ENCODE measurements around the gene HIP1. TPM values are rescaled to one million over a fixed set of nuclear protein-coding genes. Genes with fewer than 3 reads are reported as not detected.
A peak's percentile ranks its signal among the peaks of the same experiment; 100 is the strongest.
"Not testable (repeated sequence)": the region's sequence is repeated elsewhere in the genome, so short reads cannot be mapped to it uniquely, and the experiment has no call there.

Gene HIP1
- polyA plus RNA-seq, 4 donors: 0.22 to 7.1 (median 2.2) TPM

DNA sequence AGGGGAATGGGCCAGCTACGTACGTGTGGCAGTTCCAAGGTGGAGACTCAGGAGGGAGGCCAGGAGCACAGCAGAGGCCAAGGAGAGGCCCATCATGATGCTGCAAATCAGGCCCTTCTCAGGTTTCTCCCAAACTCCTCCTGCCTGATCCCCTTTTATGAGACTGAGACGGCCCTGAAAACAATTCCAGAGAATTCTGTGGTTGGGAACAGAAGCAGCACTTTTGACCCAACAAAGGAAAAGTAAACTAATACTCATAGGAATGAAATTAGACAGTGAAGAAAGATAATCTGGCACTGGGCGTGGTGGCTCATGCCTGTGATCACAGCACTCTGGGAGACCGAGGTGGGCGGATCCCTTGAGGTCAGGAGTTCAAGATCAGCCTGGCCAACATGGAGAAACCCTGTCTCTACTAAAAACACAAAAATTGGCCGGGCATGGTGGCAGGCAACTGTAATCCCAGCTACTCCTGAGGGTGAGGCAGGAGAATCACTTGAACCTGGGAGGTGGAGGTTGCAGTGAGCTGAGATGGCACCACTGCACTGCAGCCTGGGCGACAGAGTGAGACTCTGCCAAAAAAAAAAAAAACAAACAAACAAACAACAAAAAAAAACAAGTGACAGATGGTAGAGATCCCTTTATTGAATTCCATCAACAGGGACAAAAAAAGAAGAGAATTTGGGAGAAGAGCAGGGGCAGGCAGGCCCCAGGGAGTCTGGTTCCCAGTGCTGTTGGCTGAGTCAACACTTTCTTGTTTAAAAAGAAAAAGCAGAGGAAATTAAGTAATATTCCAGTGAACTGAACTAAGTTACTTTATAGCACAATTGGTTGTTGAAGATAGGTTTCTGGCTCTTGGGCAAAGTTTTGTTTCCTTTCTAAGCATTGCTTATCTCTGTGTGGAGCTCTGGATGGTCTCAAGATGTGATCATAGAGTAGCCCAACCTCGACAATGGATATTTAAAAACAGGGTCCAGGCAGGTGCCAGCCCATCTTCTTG is 33.6 kb upstream of the HIP1 start, which contains the start of gene CCL26:
TSS of gene CCL26 (minus strand) at position 131 of the 997 bp plus-strand sequence. CDS start at position 96, 35 bp downstream.
- no peak for FAIRE-seq
- WGBS, 3 donors: 50 to 58% (median 57%) methylated on average over 9 of the region's 9 CpGs
- DNase-seq: peak in 1 of 2 donors; percentile 37

DNA sequence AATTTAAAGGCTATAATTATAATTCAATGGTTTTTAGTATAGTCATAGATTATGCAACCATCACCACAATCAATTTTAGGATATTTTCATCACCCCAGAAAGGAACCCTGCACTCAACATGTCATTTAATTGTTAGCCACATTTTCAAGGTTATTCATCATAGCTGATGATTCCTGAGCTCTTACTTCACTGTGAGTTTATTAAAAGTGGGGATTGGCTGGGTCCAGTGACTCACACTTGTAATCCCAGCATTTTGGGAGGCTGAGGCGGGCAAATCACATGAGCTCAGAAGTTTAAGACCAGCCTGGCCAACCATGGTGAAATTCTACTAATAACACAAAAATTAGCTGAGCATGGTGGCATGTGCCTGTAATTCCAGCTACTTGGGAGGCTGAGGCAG is 32.5 kb upstream of the HIP1 start:
- no peaks in the 10 kb centered on the region for H3K36me3 ChIP-seq (ENCODE audit: control insufficient read depth in 3 of 3, insufficient read depth in 2 of 3, low read depth in 1 of 3, low read length in 3 of 3)
- H3K9me3 ChIP-seq (ENCODE audit: control insufficient read depth in 2 of 2, insufficient read depth in 1 of 2, low read depth in 1 of 2, low read length in 1 of 2): no peaks in the 10 kb centered on the region
- no peaks in the 10 kb centered on the region for H3K27me3 ChIP-seq (ENCODE audit: control insufficient read depth in 3 of 3, insufficient read depth in 3 of 3, low read length in 3 of 3)
- no peaks in the 10 kb centered on the region for H3K4me1 ChIP-seq (ENCODE audit: control insufficient read depth in 3 of 3, insufficient read depth in 2 of 3, low read depth in 1 of 3, low read length in 2 of 3)
- no peak for FAIRE-seq
- DNase-seq: no peak
- 88 to 100% (median 91%) methylated on average over 1 of the region's 1 CpG for WGBS, 3 donors
- H3K4me3 ChIP-seq (ENCODE audit: low read depth in 1 of 3, low read length in 3 of 3): no peak overlapping the region
- H3K27ac ChIP-seq (ENCODE audit: low read depth in 1 of 3, low read length in 2 of 3): no peak overlapping the region

More for the DNA sequence above, 33.6 kb upstream of the HIP1 start, which contains the start of gene CCL26:
- Histone ChIP-seq H3K27me3 (ENCODE audit: control insufficient read depth in 3 of 3, insufficient read depth in 3 of 3, low read length in 3 of 3) (no peaks in the 10 kb centered on the region), H3K27ac (ENCODE audit: low read depth in 1 of 3, low read length in 2 of 3) (peak within 1 kb of the TSS in 1 of 3 donors; percentile 62), H3K9me3 (ENCODE audit: control insufficient read depth in 2 of 2, insufficient read depth in 1 of 2, low read depth in 1 of 2, low read length in 1 of 2) (no peaks in the 10 kb centered on the region), H3K36me3 (ENCODE audit: control insufficient read depth in 3 of 3, insufficient read depth in 2 of 3, low read depth in 1 of 3, low read length in 3 of 3) (no peaks in the 10 kb centered on the region), H3K4me3 (ENCODE audit: low read depth in 1 of 3, low read length in 3 of 3) (no peak within 1 kb of the TSS), H3K4me1 (ENCODE audit: control insufficient read depth in 3 of 3, insufficient read depth in 2 of 3, low read depth in 1 of 3, low read length in 2 of 3) (no peaks in the 10 kb centered on the region)

DNA sequence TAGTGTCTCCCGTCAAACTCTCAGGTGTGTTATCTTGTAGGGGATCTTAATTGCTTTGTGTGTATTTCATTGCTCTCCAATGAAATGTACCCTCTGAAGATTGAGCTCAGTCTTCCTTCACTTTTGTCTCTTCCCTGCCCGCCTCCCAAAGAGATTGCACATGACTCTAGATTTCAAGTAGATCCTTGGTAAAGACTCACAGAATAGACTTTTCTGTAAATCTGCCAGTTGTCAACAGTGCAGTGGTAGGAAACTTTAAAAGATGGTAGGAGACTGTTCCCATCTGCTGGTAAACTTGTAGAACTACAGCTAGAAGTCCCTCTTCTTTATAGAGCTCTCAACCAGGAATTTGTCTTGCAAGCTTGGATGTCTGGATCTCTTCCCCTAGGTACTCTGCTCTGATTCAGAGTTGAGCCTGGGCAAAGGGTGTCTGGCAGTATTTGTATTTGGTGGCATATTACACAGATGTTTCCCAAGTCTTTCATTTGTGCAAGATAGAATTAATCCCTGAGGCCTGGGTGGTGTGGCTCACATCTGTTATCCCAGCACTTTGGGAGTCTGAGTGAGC is 23.7 kb upstream of the HIP1 start:
- Histone ChIP-seq H3K27ac (ENCODE audit: low read depth in 1 of 3, low read length in 2 of 3) (no peak overlapping the region), H3K36me3 (ENCODE audit: control insufficient read depth in 3 of 3, insufficient read depth in 2 of 3, low read depth in 1 of 3, low read length in 3 of 3) (peaks cover 0 to 2% (median 0%) of the 10 kb centered on the region in 3 donors), H3K4me3 (ENCODE audit: low read depth in 1 of 3, low read length in 3 of 3) (no peak overlapping the region), H3K4me1 (ENCODE audit: control insufficient read depth in 3 of 3, insufficient read depth in 2 of 3, low read depth in 1 of 3, low read length in 2 of 3) (no peaks in the 10 kb centered on the region), H3K27me3 (ENCODE audit: control insufficient read depth in 3 of 3, insufficient read depth in 3 of 3, low read length in 3 of 3) (no peaks in the 10 kb centered on the region), H3K9me3 (ENCODE audit: control insufficient read depth in 2 of 2, insufficient read depth in 1 of 2, low read depth in 1 of 2, low read length in 1 of 2) (no peaks in the 10 kb centered on the region)
- no peak for FAIRE-seq
- peak; percentile 50 to 58 for DNase-seq
- WGBS, 3 donors: 4 to 13% (median 5%) methylated on average over 2 of the region's 2 CpGs

DNA sequence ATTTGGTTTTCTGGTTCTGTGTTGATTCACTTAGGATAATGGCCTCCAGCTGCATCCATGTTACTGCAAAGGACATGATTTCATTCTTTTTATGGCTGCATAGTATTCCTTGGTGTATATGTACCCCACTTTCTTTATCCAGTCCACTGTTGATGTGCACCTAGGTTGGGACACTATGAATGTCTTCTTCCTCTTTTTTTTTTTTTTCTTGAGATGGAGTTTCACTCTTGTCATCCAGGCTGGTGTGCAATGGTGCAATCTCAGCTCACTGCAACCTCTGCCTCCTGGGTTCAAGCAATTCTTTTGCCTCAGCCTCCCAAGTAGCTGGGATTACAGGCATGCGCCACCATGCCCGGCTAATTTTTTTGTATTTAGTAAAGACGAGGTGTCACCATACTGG is 23.1 kb upstream of the HIP1 start:
- H3K4me1 ChIP-seq (ENCODE audit: control insufficient read depth in 3 of 3, insufficient read depth in 2 of 3, low read depth in 1 of 3, low read length in 2 of 3); H3K36me3 ChIP-seq (ENCODE audit: control insufficient read depth in 3 of 3, insufficient read depth in 2 of 3, low read depth in 1 of 3, low read length in 3 of 3); H3K27me3 ChIP-seq (ENCODE audit: control insufficient read depth in 3 of 3, insufficient read depth in 3 of 3, low read length in 3 of 3); FAIRE-seq; H3K4me3 ChIP-seq (ENCODE audit: low read depth in 1 of 3, low read length in 3 of 3); DNase-seq; H3K9me3 ChIP-seq (ENCODE audit: control insufficient read depth in 2 of 2, insufficient read depth in 1 of 2, low read depth in 1 of 2, low read length in 1 of 2); H3K27ac ChIP-seq (ENCODE audit: low read depth in 1 of 3, low read length in 2 of 3): not testable (repeated sequence)
- WGBS, 3 donors: 70 to 88% (median 74%) methylated on average over 3 of the region's 3 CpGs

DNA sequence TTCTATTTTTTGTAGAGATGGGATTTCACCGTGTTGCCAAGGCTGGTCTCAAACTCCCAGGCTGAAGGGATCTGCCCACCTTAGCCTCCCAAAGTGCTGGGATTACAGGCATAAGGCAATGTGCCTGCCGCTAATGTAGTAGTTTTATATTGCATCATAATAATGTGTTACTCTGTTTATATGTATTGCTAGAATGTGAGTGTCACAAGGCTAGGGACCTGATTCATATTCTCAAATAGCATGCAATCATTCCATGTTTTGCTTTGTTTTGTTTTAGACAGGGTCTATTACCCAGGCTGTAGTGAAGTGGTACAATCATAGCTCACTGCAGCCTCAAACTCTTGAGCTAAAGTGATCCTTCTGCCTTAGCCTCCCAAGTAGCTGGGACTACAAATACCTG is 19.8 kb upstream of the HIP1 start:
- Histone ChIP-seq H3K4me1 (ENCODE audit: control insufficient read depth in 3 of 3, insufficient read depth in 2 of 3, low read depth in 1 of 3, low read length in 2 of 3) (no peaks in the 10 kb centered on the region), H3K27me3 (ENCODE audit: control insufficient read depth in 3 of 3, insufficient read depth in 3 of 3, low read length in 3 of 3) (no peaks in the 10 kb centered on the region), H3K36me3 (ENCODE audit: control insufficient read depth in 3 of 3, insufficient read depth in 2 of 3, low read depth in 1 of 3, low read length in 3 of 3) (peaks cover 0 to 2% (median 0%) of the 10 kb centered on the region in 3 donors), H3K27ac (ENCODE audit: low read depth in 1 of 3, low read length in 2 of 3) (no peak overlapping the region), H3K4me3 (ENCODE audit: low read depth in 1 of 3, low read length in 3 of 3) (no peak overlapping the region), H3K9me3 (ENCODE audit: control insufficient read depth in 2 of 2, insufficient read depth in 1 of 2, low read depth in 1 of 2, low read length in 1 of 2) (no peaks in the 10 kb centered on the region)
- 71 to 86% (median 79%) methylated on average over 2 of the region's 2 CpGs for WGBS, 3 donors
- DNase-seq (no peak), FAIRE-seq (no peak)

DNA sequence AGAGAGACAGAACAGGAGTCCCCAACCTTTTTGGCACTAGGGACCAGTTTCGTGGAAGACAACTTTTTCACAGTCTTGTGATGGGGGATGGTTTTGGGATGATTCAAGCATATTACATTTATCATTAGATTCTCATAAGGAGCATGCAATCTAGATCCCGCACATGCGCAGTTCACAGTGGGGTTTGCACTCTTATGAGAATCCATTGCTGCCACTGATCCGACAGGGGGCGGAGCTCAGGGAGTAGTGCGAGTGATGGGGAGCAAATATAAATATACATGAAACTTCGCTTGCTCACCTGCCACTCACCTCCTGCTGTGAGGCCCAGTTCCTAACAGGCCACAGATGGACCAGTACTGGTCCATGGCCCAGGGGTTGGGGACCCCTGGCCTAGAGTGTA is 19.1 kb upstream of the HIP1 start:
- 87 to 96% (median 93%) methylated on average over 7 of the region's 7 CpGs for whole genome bisulfite sequencing, 3 donors
- no peaks in the 10 kb centered on the region for H3K4me1 ChIP-seq (ENCODE audit: control insufficient read depth in 3 of 3, insufficient read depth in 2 of 3, low read depth in 1 of 3, low read length in 2 of 3)
- no peak overlapping the region for H3K27ac ChIP-seq (ENCODE audit: low read depth in 1 of 3, low read length in 2 of 3)
- no peaks in the 10 kb centered on the region for H3K9me3 ChIP-seq (ENCODE audit: control insufficient read depth in 2 of 2, insufficient read depth in 1 of 2, low read depth in 1 of 2, low read length in 1 of 2)
- peaks cover 0 to 2% (median 0%) of the 10 kb centered on the region in 3 donors for H3K36me3 ChIP-seq (ENCODE audit: control insufficient read depth in 3 of 3, insufficient read depth in 2 of 3, low read depth in 1 of 3, low read length in 3 of 3)
- DNase-seq (no peak), FAIRE-seq (no peak)
- H3K27me3 ChIP-seq (ENCODE audit: control insufficient read depth in 3 of 3, insufficient read depth in 3 of 3, low read length in 3 of 3): no peaks in the 10 kb centered on the region
- no peak overlapping the region for H3K4me3 ChIP-seq (ENCODE audit: low read depth in 1 of 3, low read length in 3 of 3)

DNA sequence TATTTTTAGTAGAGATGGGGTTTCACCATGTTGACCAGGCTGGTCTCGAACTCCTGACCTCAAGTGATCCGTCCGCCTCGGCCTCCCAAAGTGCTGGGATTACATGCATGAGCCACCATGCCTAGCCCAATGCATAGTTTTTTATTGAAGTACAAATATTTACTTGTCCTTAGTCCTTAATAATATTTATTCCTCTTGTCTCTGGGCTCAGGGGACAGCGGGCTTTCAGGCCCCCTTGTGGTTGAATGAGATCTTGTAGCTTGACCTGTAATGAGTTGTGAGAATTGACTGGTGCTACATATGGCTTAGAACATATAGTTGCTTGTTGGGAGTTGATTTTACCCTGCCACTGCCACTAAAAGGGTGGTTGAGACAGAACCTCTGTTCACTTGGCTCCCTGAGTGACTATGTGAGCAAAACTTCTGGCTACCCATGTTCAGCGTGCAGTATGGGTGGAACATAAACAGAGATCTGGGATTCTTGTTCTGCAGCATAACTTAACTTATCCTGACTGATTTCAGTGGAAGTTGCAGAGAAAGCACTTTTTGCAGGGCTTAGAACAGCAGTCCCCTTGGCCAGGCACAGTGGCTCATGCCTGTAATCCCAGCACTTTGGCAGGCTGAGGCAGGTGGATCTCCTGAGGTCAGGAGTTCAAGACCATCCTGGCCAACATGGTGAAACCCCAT is 18.4 kb upstream of the HIP1 start:
- DNase-seq (peak; percentile 37 to 51), FAIRE-seq (no peak)
- H3K36me3 ChIP-seq (ENCODE audit: control insufficient read depth in 3 of 3, insufficient read depth in 2 of 3, low read depth in 1 of 3, low read length in 3 of 3): no peaks in the 10 kb centered on the region
- no peak overlapping the region for H3K27ac ChIP-seq (ENCODE audit: low read depth in 1 of 3, low read length in 2 of 3)
- no peaks in the 10 kb centered on the region for H3K9me3 ChIP-seq (ENCODE audit: control insufficient read depth in 2 of 2, insufficient read depth in 1 of 2, low read depth in 1 of 2, low read length in 1 of 2)
- 36 to 61% (median 56%) methylated on average over 6 of the region's 6 CpGs for WGBS, 3 donors
- H3K4me1 ChIP-seq (ENCODE audit: control insufficient read depth in 3 of 3, insufficient read depth in 2 of 3, low read depth in 1 of 3, low read length in 2 of 3): no peaks in the 10 kb centered on the region
- no peaks in the 10 kb centered on the region for H3K27me3 ChIP-seq (ENCODE audit: control insufficient read depth in 3 of 3, insufficient read depth in 3 of 3, low read length in 3 of 3)
- no peak overlapping the region for H3K4me3 ChIP-seq (ENCODE audit: low read depth in 1 of 3, low read length in 3 of 3)
